Measurements from ENCODE around the gene PHF11.
"Not testable (repeated sequence)": the region's sequence is repeated elsewhere in the genome, so short reads cannot be mapped to it uniquely, and the experiment has no call there.

PHF11 gene

GRCh38 chr13:49545661-49546060 is 49.9 kb downstream of the PHF11 start:
- DNase-seq (ENCODE audit: low spot score), result no peak

GRCh38 chr13:49546561-49546960 is 50.8 kb downstream of the PHF11 start:
- DNase-seq (ENCODE audit: low spot score) (no peak), FAIRE-seq (no peak)

More at GRCh38 chr13:49545661-49546060, 49.9 kb downstream of the PHF11 start:
- FAIRE-seq, result no peak

DNA sequence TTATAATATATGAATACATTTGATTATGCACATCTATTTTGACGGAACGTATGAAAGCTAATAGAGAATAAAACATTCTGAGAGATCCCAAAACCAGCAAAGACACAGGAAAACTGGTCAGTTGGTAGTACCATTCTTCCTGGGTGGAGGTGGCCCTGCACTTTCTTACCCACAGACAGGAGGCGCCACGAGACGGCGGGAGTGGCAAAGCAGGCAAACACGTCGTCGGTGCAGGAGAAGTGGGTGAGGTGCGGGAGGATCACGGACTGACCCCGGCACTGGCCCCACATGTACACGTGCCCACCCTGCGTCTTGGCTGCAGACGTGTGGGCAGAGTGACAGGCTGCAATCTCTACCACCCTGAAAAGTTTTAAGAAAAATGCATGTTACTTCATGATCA is 53.5 kb downstream of the PHF11 start:
- DNase-seq (ENCODE audit: low spot score) (no peak), FAIRE-seq (no peak)

DNA sequence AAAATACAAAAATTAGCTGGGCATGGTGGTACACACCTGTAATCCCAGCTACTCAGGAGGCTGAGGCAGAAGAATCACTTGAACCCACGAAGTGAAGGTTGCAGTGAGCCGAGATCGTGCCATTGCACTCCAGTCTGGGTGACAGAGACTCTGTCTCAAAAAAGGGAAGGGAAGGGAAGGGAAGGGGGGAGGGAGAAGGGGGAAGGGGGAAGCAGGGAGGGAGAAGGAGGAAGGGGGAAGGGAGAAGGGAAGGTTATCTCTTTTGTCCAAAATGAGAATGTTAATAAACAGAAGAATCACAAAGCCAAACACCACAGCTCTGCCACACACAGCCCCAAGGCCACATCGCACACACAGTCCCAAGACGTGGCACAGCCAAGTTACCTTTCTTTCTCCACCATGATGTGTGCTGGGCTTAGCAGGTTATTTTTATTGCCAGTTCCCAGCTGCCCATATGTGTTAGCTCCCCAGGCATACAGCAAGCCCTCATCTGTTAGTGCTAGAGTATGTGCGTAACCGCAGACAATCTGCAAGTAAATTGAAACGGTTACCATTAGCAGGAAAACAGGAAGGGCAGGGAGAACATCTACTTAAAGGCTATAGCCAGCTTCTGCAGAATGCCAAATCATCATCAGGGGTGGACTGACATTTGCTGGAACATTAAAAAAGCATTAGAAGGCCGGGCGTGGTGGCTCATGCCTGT is 55.3 kb downstream of the PHF11 start:
- FAIRE-seq (no peak), DNase-seq (ENCODE audit: low spot score) (no peak)

DNA sequence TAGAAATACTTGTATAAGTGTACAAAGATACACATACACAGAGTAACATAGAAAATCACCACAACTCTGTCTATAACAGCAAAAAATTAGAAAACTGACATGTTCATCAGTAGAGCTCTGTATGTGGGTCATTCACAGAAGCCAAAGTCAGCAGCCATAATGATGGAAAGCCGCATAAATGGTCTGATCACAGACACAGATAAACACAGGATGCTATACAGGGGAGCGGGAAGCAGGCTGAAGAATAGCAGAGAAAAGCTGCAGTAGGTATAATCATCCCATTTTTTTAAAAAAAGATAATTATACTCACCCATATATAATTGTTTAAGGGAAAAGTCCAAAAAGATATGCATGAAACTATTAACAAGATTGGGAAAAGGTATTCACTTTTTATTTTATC is 58.1 kb downstream of the PHF11 start:
- FAIRE-seq, result no peak
- DNase-seq (ENCODE audit: low spot score), result no peak

DNA sequence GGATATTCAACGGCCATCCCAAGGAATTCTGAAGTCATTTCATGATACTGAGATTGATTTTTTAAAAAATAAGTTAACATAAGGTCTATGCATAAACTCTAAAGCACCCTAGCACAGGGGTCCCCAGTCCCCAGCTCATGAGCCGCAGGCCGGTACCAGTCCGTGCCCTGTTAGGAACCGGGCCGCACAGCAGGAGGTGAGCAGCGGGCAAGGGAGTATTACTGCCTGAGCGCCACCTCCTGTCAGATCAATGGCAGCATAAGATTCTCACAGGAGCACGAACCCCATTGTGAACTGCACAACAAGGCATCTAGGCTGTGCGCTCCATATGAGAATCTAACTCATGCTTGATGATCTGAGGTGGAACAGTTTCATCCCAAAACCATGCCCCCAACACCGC is 58.6 kb downstream of the PHF11 start:
- DNase-seq (ENCODE audit: low spot score) (no peak), FAIRE-seq (no peak)

DNA sequence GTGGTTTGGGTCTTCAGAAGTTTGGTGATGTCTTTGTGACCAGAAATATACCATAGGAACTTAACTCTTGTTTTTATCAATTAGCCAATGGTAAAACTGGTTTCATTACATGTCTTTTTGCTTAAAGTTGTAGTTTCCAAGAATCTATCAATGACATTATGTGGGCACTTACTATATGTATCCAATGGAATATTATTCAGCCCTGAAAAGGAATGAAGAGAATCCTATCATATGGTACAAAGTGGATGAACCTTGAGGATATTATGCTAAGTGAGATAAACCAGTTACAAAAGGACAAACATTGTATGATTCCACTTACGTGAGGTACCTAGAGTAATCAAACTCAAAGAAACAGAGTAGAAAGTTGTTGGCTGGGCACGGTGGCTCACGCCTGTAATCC is 63.3 kb downstream of the PHF11 start:
- no peak for FAIRE-seq

DNA sequence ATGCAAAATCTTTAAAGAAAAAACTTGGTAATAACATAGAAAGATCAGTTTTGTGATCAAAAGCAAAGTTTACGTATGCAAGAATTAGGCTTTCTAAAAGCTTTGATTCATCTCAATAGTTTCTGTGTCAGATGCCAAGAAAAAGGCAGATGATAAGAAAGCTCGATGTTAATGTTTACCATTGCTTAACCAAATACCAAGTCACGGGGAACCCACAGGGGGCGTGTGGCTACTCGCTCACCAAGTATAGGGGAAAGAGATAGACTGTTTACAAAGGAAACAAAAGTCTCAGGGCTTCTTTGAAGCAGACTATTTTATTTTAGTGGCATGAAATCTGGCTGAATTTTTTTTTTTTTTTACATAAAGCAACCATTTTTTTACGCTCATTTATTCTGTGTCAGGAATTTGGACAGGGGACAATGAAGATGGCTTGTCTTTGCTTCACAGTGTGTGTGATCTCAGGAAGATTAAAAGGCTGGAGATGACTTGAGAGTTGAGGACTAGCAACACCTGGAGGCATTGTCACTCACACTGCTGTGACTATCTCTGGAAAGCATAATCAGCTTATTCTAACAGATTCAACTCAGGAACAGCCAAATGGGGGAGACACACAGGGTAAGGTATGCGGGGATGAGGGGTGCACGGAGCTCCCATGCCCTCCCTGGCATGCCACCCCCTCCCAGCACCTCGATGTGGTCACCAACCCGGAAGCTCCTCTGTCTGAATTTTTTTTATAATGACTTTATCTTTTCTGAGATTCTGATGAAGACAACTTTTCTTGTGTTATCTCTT is 64.7 kb downstream of the PHF11 start:
- FAIRE-seq, result no peak
- no peak for DNase-seq (ENCODE audit: low spot score)

More for the DNA sequence above, 63.3 kb downstream of the PHF11 start:
- no peak for DNase-seq (ENCODE audit: low spot score)

DNA sequence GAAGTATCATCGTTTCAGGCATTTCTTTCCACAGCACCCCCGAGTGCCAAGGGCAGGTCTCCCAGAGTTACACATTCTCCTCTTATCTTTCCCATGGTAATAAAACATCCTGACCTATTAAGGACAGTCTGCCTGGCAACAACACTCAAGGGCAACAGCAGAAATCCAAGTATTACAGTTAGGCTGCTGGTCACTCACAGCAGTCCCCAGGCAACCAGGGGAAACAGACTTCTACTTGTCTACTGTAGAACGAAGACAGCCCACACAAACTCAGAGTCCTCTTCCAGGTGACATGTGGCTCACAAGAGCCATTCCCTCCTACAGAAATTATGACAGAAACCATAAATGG is 65.3 kb downstream of the PHF11 start:
- FAIRE-seq (no peak), DNase-seq (ENCODE audit: low spot score) (no peak)

DNA sequence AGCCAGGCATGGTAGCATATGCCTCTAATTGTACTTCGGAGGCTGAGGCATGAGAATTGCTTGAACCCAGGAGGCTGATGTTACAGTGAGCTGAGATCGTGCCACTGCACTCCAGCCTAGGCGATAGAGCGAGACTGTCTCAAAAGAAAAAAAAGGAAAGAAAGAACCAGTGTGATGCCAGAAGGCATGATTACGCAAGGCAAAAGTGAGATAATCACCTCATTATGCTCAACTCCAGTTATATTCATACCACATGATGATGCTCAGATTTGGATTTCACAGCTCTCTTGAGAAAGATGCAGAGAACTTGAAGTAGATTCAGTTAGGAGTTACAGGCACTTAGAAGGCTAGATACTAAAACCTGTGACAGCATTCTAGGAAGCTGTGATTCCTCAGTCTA is 67.8 kb downstream of the PHF11 start:
- FAIRE-seq, result no peak
- no peak for DNase-seq (ENCODE audit: low spot score)

- not testable (repeated sequence) for DNase-seq (ENCODE audit: low spot score); FAIRE-seq
Observed at GRCh38 chr13:49565461-49565860, 69.7 kb downstream of the PHF11 start.

DNA sequence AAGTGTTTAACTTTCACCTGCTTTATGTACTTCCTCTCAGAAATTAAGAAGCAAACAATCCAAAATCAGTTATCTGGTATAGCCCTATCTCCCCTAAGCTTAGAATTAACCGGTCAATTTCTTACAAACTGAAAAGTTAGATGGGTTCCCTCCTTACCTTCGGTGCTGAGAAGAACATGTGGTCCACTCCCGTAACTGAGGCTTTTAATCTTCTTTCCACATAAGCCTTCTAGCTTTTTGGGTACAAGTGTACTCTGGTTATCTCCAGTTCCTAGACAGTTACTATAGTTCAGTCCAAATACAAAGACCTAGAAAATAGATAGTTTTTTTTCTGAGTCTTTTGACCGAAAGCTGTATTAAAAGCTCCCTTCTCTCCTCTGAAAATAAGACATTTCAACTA is 70.7 kb downstream of the PHF11 start:
- no peak for FAIRE-seq
- DNase-seq (ENCODE audit: low spot score), result no peak

GRCh38 chr13:49567491-49567890 is 71.7 kb downstream of the PHF11 start:
- FAIRE-seq, result no peak
- no peak for DNase-seq (ENCODE audit: low spot score)

- DNase-seq (ENCODE audit: low spot score), result no peak
Observed at GRCh38 chr13:49569993-49570689, 74.4 kb downstream of the PHF11 start.

DNA sequence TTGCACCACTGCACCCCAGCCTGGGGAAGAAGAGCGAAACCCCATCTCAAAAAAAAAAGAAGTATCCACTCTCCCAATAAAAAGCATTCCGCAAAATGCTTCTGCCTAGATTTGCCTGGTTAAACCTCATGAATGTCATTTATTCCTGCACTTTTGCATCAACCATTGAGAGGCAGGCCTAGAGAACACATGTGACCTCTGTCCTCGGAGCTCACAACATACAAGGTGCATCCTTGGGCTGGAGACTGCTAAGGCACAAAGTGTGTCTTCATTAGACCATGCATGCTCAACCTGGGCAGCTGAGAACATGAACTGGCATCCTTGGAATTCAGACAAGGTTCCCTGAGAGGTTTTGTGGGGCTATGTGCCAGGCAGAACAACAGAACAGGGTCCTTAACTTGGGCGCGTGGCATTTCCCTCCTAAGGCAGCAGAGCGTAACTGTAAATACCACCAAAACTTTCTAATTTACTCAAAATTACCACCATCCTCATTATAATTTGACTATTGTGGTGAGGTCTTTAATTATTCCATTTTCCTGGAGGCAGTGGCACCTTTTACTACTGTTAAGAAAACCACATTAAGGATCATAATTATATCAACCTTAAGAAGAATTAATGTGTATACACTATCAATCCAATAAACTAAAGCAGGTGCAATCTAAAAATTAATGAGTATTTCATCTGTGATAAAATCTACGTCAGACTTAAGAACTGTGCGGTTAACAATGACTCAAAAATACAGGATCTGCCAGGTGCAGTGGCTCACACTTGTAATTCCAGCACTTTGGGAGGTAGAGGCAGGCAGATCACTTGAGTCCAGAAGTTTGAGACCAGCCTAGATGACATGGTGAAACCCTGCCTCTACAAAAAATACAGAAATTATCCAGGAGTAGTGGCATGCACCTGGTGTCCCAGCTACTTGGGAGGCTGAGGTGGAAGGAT is 75.8 kb downstream of the PHF11 start:
- no peak for FAIRE-seq
- no peak for DNase-seq (ENCODE audit: low spot score)

More at GRCh38 chr13:49569993-49570689, 74.4 kb downstream of the PHF11 start:
- no peak for FAIRE-seq

Data from urothelium cell line (cell line).